Loucy (cell line): ENCODE results near the gene SLC38A1.

Source experiments
- H2AFZ ChIP-seq: fragments of 200-600 bp; sonication (generic); 2 replicates; pipeline ENCODE4 v1.6.0; 2016; ENCODE audit warnings: antibody characterized with exemption, mild to moderate bottlenecking, low read length, moderate library complexity
- H3F3A ChIP-seq: fragments of 200-600 bp; 2 replicates; pipeline ENCODE4 v1.6.0; 2016; ENCODE audit warnings: antibody characterized with exemption, low read depth, mild to moderate bottlenecking
- H3K27me3 ChIP-seq: fragments of 200-600 bp; sonication (generic); 2 replicates; pipeline ENCODE4 v1.6.1; 2014; ENCODE audit warnings: low read length, mild to moderate bottlenecking; ENCODE audit not compliant: insufficient read depth, poor library complexity, severe bottlenecking
- H3K36me3 ChIP-seq: fragments of 200-600 bp; sonication (generic); 2 replicates; pipeline ENCODE4 v1.6.1; 2016; ENCODE audit warnings: low read length; ENCODE audit not compliant: insufficient read depth
- H3K4me1 ChIP-seq: fragments of 200-600 bp; sonication (generic); 2 replicates; pipeline ENCODE4 v1.5.1; 2014; ENCODE audit warnings: low read length, mild to moderate bottlenecking; ENCODE audit not compliant: insufficient read depth, poor library complexity, severe bottlenecking
- H3K4me2 ChIP-seq: fragments of 200-600 bp; sonication (generic); 2 replicates; pipeline ENCODE4 v1.6.0; 2014; ENCODE audit warnings: antibody characterized with exemption, low read length, low read depth, mild to moderate bottlenecking; ENCODE audit not compliant: poor library complexity, severe bottlenecking
- H3K4me3 ChIP-seq: fragments of 200-600 bp; sonication (generic); 2 replicates; pipeline ENCODE4 v1.5.1; 2014; ENCODE audit warnings: low read length, mild to moderate bottlenecking, mixed read lengths; ENCODE audit not compliant: poor library complexity, severe bottlenecking
- H3K79me2 ChIP-seq: fragments of 200-600 bp; sonication (generic); 2 replicates; pipeline ENCODE4 v1.6.1; 2014; ENCODE audit warnings: low read length; ENCODE audit not compliant: insufficient read depth
- H3K9ac ChIP-seq: fragments of 200-600 bp; sonication (generic); 2 replicates; pipeline ENCODE4 v1.6.0; 2014; ENCODE audit warnings: mild to moderate bottlenecking, low read depth, low read length, moderate library complexity; ENCODE audit not compliant: poor library complexity, severe bottlenecking
- H3K9me2 ChIP-seq: fragments of 200-600 bp; sonication (generic); replicated peaks from 2 replicates; pipeline ENCODE4 v1.6.1; 2016; ENCODE audit warnings: low read depth, low read length, mixed read lengths
- H3K9me3 ChIP-seq: fragments of 200-600 bp; sonication (generic); 2 replicates; pipeline ENCODE4 v1.6.1; 2014; ENCODE audit warnings: mild to moderate bottlenecking, antibody characterized with exemption, low read length, low read depth; ENCODE audit not compliant: insufficient read depth
- H4K20me1 ChIP-seq: fragments of 200-600 bp; sonication (generic); 2 replicates; pipeline ENCODE4 v1.6.0; 2014; ENCODE audit warnings: antibody characterized with exemption, low read length, mild to moderate bottlenecking; ENCODE audit not compliant: insufficient read depth, poor library complexity, severe bottlenecking
- CTCF ChIP-seq: fragments of 200-600 bp; sonication (generic); conservative IDR thresholded peaks from 2 replicates; pipeline ENCODE4 v1.5.1; 2014; ENCODE audit warnings: mild to moderate bottlenecking, antibody characterized with exemption, low read length
- EZH2phosphoT487 ChIP-seq: fragments of 200-600 bp; IDR thresholded peaks from 2 replicates; pipeline ENCODE4 v1.6.1; 2018; ENCODE audit warnings: antibody characterized with exemption, mild to moderate bottlenecking, moderate library complexity, borderline replicate concordance

The SLC38A1 gene

GRCh38 chr12:46154221-46154985 lies 114.4 kb downstream of the SLC38A1 start:
- Histone ChIP-seq H3K9me3 (no peaks in the 10 kb centered on the region), H3K79me2 (no peaks in the 10 kb centered on the region), H3K4me1 (peaks cover 11% of the 10 kb centered on the region), H3K27me3 (no peaks in the 10 kb centered on the region), H3K9me2 (no peaks in the 10 kb centered on the region), H4K20me1 (no peaks in the 10 kb centered on the region), H3K9ac (no peak overlapping the region), H3K4me3 (no peak overlapping the region), H3F3A (no peaks in the 10 kb centered on the region), H3K4me2 (no peak overlapping the region), H2AFZ (no peak overlapping the region), H3K36me3 (no peaks in the 10 kb centered on the region)
- no peak for TF ChIP-seq EZH2phosphoT487
- TF ChIP-seq CTCF: no peak

- H3K9ac ChIP-seq: no peak overlapping the region
- no peak overlapping the region for H3K4me3 ChIP-seq
- no peaks in the 10 kb centered on the region for H3K36me3 ChIP-seq
- peak; percentile 91 for TF ChIP-seq CTCF
- no peak for TF ChIP-seq EZH2phosphoT487
- H2AFZ ChIP-seq: no peak overlapping the region
- peaks cover 11% of the 10 kb centered on the region for H3K4me1 ChIP-seq
- no peaks in the 10 kb centered on the region for H3K27me3 ChIP-seq
- H3K4me2 ChIP-seq: no peak overlapping the region
- no peaks in the 10 kb centered on the region for H3K9me3 ChIP-seq
- H3K79me2 ChIP-seq: no peaks in the 10 kb centered on the region
- H3F3A ChIP-seq: no peaks in the 10 kb centered on the region
- no peaks in the 10 kb centered on the region for H4K20me1 ChIP-seq
- no peaks in the 10 kb centered on the region for H3K9me2 ChIP-seq
Observed at GRCh38 chr12:46153268-46153872, 115.5 kb downstream of the SLC38A1 start.

- H3K36me3 ChIP-seq: no peaks in the 10 kb centered on the region
- TF ChIP-seq EZH2phosphoT487 (no peak), CTCF (no peak)
- peaks cover 7% of the 10 kb centered on the region for H3K4me1 ChIP-seq
- H3K4me3 ChIP-seq: no peak overlapping the region
- no peaks in the 10 kb centered on the region for H3K27me3 ChIP-seq
- no peaks in the 10 kb centered on the region for H4K20me1 ChIP-seq
- H3K79me2 ChIP-seq: no peaks in the 10 kb centered on the region
- no peaks in the 10 kb centered on the region for H3K9me3 ChIP-seq
- no peak overlapping the region for H2AFZ ChIP-seq
- H3K9ac ChIP-seq: no peak overlapping the region
- no peak overlapping the region for H3K4me2 ChIP-seq
- no peaks in the 10 kb centered on the region for H3K9me2 ChIP-seq
- no peaks in the 10 kb centered on the region for H3F3A ChIP-seq
Observed at GRCh38 chr12:46152456-46152855, 116.4 kb downstream of the SLC38A1 start.
